ENCODE results near the gene FOXP1. TPM values are rescaled to one million over a fixed set of nuclear protein-coding genes. Genes with fewer than 3 reads are reported as not detected.

FOXP1 gene
- total and polyA plus RNA-seq, 9 of the 15 experiments (the other 6 are each of a cell fraction or from before 2014, with no cell fraction given), result 7.7 to 34.5 (median 13.7) TPM

GRCh38 chr3:71517271-71517791 is 66.2 kb downstream of the FOXP1 start (continued):
- TF ChIP-seq, protein P1, sequence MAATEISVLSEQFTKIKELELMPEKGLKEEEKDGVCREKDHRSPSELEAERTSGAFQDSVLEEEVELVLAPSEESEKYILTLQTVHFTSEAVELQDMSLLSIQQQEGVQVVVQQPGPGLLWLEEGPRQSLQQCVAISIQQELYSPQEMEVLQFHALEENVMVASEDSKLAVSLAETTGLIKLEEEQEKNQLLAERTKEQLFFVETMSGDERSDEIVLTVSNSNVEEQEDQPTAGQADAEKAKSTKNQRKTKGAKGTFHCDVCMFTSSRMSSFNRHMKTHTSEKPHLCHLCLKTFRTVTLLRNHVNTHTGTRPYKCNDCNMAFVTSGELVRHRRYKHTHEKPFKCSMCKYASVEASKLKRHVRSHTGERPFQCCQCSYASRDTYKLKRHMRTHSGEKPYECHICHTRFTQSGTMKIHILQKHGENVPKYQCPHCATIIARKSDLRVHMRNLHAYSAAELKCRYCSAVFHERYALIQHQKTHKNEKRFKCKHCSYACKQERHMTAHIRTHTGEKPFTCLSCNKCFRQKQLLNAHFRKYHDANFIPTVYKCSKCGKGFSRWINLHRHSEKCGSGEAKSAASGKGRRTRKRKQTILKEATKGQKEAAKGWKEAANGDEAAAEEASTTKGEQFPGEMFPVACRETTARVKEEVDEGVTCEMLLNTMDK (IDR thresholded peaks at IDR 0.05; ENCODE audit: borderline replicate concordance, insufficient read depth, low read depth, low read length, poor library complexity, severe bottlenecking), result no peak
- TF ChIP-seq ZNF695 (CRISPR knock-in tag; IDR thresholded peaks at IDR 0.05) (no peak), L3MBTL2 (IDR thresholded peaks at IDR 0.05) (no peak), NEUROD1 (IDR thresholded peaks at IDR 0.05; ENCODE audit: borderline replicate concordance, low read depth, low read length, partially characterized antibody) (no peak), STAT5B (CRISPR knock-in tag; IDR thresholded peaks at IDR 0.05) (no peak), ZNF655 (CRISPR knock-in tag; IDR thresholded peaks at IDR 0.05) (no peak)
